ENCODE measurements around the gene CALHM5.

Gene CALHM5

DNA sequence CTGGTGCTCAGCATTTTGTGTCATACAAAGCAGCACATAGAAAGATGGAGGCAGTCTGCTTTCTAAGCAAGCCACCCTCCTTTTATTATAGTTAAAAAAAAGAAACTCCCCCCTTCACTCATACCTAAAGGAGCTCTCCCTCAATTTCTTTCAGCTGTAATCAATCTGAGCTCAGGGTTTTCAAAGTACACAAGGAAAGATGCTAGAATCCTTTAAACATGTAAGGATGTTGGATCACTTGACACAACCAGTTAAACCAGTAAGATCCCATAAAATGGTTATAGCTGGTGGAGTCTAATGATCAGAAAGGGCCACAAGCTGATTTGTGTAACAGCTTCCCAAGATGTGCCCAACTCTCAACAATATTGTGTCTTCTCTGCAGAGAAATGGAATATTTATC, 42.0 kb downstream of the CALHM5 start, which contains the start of gene CALHM4:
Gene CALHM4, plus strand, starts transcription at position 301 of the 400 bp plus-strand sequence. Its CDS starts 43 bp downstream, at position 344.
- FAIRE-seq = no peak

DNA sequence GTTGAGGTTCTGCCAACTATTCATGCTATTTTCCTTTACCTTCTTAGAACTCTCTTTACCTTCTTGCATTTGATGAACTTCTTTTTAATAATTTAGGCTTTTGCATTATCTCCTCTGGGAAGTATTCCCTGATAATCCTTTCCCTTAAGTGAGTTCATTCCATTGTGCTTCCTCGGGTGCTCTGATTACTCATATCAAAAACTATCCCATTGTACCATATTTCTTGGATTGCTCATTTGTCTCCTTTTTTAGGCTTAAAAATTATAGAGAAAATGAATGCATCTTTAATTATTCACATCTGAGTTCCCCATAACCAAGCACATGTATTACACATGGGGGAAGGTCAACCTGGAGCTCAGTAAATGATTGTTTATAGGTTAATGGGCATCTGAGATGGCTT, 44.6 kb downstream of the CALHM5 start:
- FAIRE-seq = no peak

DNA sequence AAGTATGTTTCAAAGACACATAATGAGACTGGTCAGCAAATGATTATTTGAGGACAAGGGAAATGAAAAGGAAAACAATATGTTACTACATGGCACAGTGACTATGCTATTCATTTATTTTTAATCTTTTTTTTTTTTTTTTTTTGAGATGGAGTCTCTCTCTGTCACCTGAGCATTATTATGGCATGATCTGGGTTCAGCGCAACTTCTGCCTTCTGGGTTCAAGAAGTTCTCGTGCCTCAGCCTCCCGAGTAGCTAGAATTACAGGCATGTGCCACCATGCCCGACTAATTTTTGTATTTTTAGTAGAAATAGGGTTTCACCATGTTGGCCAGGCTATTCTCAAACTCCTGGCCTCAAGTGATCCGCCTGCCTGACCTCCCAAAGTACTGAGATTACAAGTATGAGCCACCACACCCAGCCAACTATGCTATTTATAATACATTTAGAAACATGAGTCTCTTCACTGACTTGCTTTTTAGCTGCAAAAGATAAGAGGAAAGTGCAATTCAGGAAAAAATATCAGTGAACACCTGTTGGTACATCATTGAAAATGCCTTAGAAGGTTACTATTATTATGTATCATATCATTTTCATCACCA, 45.5 kb downstream of the CALHM5 start:
- no peak for FAIRE-seq

DNA sequence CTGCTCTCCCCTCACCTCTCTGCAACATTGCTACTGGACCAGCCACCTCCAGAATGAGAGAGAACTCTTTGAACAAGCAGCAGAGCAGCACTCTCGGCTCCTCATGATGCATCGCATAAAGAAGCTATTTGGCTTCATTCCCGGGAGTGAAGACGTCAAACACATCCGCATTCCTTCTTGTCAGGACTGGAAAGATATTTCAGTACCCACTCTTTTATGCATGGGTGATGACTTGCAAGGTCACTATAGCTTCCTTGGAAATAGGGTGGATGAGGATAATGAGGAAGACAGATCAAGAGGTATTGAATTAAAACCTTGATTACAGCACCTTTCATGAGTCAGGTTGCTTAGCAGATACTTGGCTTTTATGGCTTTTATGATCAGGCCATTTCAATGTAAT, 46.5 kb downstream of the CALHM5 start:
- no peak for FAIRE-seq

DNA sequence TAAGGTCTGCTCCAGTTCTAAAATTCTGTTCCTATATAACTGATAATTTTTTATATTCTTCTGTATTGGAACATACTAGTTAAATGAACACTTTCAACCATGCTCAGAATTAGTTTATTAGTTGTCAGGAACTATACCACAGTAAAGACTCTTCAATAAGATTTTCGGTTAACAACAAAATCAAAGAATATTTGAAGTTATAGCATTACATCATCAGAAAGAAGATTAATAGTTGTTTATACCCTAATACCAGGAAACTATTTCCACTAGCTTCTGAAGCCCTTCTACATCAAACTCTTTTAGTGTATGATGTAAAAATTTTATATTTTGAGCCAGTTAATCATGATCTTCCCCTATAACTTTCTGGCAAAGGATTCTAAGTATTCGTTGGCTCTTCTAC, 48.7 kb downstream of the CALHM5 start:
- FAIRE-seq = no peak

DNA sequence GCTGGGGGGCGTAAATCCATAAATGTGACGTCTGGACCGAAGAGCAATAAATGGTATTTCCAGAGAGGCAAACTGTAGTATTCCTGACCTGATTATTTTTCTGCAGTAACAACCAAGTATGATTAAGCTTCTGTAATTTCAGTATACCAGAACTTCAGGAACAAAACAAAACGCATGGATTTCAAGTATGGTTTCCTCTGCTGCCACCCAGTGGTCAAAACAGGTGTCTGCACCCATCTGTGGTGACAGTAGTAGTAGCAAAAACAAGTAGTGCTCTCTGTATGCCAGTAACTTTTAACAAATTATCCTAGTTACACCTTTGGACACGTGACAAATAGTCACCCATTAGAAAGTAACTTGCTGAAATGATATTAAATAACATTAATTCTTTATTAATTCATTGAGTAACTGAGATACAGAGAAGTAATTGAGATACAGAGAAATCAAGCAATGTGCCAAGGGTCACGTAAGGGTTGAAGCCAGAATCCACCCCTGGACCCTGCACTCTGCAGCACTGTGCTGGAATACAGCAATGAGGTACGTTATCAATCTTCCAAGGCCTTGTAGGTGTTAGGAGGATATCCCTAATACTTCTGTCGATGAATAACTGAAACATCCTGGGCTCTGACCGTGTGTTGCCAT, 50.1 kb downstream of the CALHM5 start:
- FAIRE-seq = peak; percentile 88

DNA sequence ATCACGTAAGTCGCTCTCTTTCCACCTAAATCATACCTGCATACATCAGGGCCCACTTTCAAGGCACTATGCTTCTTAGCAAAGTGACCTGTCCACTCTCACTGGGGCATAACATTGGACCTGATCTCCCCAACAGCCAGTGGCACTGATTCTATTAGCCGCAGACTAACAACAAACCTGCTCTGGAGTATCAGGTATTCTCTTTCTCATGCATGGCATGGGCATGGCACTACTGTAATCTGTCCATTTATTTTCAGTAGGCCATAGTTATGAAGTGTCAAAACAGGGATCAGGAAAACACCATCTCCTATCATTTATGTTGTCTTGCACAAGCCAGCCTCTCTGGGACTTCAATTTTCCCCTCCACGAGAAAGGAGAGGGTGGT, 50.6 kb downstream of the CALHM5 start:
- no peak for FAIRE-seq

DNA sequence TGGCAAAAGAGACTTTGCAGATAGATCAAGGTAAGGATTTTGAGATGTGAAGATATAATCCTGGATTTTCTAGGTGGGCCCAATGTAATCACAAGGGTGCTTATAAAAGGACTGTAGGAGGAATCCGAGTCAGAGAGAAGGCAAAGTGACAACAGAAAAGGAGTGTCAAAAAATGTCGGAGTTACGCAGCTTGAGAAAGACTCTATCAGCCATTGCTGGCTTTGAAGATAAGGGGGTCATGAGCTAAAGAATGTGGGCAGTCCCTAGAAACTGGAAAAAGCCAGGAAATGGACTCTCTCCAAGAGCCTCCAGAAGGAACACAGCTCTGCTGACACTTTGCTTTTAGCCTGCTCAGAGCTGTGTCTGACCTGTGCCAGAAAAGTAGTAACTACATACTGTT, 51.2 kb downstream of the CALHM5 start:
- no peak for FAIRE-seq

DNA sequence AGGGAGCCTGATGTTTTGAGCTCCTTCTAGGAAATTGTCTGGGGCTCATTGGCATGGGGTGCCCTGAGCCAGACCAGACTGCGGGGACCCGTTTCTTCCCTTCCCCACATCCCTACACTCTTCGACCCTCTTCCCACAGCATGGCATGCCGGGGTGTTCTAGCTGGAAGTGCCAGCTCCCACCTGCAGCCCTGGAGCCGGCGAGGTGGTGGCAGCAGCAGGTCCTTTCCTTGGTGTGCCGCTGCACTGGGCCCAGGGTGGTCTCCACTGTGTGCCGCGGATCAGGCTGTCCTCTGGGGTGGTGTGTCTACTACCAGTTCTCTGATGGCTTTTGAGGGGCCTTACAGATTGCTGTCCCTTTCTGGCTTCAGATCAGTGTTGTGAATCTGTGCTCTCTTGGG, 52.4 kb downstream of the CALHM5 start:
- FAIRE-seq = no peak

DNA sequence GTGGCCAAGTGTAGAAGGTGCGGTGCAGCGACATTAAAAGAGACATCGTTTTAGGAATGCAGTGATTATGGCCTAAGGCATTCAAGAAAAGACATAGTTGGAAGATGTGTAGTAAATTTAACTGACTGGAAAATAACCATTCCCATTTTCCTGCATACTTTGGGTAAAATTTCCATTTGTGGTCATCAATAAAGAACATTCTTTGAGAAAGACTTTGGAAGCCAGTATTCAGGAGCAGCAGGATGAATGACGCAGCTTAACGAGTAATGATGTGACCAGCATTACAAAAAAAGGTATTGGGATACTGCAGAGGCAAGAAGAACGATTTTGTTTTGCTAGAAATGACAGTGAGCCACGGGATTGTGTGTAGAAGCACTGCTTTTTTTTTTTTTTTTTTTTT, 52.9 kb downstream of the CALHM5 start:
- no peak for FAIRE-seq

DNA sequence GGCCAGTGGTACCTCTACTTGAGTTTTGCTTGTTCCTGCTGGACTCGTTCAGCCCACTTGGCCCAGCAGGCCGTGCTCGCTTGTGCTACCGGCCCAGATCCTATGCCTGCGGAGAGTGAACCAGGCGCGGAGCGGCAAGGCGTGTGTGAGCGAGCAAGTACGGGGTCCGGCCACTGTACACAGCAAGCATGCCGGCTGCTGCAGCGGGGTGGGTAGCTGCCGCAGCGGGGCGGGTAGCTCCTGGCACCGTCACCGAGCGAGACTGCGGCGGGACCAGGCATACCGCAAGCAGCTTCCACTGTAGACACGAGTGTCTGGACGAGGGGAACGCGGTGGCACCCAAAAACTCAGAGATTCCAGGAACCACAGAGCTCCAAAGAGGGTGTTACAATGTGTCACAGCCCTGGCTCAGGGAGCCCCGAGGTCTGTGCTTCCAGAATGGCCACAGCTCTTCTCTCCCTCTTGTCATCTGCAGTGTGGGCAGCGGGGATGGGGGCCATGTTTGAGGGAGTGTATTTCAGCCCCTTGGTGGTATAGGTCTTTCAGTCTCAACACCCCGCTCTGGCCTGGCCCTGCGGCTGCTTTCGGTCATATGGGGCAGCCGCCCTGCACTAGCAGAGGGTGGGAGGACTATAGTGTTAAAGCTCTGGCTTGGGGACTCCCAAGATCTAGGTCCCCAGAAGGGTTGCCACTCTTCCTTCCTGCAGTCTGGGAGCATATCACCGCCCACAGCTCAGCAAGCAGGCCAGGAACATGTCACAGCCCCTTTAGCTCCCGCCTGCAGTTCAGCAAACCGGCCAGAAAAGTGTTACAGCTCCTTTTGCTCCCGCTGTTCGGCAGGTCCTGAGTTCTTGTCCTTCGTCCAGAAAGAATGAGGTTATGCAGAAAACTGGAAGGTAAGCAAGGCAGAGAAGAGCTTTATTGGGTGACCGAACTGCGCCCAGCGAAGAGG, 53.8 kb downstream of the CALHM5 start:
- no peak for FAIRE-seq

DNA sequence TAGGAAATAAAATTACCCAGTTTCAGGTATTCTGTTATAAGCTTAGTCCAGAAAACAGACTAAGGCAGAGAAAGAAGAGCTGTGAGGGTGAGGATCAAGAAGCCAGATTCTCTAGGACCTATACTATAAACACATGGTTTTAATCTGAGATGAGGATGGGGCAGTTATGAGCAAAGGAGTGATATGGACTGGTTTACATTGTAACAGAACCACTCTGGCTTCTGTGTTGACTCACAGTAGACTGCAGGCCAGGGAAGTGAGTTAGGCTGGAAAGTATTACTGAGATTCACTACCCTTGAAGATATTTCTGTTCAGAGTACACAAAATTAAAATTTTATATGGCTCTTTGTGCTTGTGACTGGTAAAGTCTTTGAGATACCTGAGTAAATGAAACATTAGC, 56.7 kb downstream of the CALHM5 start:
- FAIRE-seq = no peak

DNA sequence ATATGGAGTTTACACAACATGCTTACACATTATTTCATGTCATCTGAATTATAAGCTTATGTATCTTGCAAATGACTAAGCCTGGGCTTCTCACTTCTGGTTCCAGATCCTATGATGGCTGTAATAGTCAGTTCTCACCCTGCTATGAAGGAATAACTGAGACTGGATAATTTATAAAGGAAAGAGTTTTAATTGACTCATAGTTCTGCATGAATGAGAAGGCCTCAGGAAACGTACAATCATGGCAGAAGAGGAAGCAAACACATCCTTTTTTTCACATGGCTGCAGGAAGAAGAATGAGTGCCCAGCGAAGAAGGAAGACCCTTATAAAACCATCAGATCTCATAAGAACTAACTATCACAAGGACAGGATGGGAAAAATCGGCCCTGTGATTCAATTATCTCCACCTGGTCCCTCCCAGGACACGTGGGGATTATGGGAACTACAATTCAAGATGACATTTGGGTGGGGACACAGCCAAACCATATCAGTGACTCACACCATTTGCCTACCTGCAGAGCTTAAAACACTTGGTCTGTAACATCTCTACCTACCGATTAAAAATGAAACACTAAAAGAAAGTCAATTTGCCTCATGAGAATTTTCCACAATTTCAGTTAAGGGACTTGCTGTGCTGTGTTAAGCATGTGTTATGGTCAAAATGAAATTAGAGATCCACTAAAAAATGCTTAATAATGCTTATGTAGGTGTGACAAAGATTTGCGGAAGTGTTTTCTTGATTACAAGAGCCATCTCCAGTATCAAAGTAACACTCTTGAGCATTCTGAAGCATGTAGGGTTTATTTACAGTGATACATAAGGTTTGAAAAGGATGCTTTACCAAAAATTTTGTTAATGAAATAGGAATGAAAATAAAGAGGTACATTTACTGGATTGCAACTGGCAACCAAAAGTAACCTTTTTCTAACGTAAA, 57.6 kb downstream of the CALHM5 start:
- FAIRE-seq = no peak

DNA sequence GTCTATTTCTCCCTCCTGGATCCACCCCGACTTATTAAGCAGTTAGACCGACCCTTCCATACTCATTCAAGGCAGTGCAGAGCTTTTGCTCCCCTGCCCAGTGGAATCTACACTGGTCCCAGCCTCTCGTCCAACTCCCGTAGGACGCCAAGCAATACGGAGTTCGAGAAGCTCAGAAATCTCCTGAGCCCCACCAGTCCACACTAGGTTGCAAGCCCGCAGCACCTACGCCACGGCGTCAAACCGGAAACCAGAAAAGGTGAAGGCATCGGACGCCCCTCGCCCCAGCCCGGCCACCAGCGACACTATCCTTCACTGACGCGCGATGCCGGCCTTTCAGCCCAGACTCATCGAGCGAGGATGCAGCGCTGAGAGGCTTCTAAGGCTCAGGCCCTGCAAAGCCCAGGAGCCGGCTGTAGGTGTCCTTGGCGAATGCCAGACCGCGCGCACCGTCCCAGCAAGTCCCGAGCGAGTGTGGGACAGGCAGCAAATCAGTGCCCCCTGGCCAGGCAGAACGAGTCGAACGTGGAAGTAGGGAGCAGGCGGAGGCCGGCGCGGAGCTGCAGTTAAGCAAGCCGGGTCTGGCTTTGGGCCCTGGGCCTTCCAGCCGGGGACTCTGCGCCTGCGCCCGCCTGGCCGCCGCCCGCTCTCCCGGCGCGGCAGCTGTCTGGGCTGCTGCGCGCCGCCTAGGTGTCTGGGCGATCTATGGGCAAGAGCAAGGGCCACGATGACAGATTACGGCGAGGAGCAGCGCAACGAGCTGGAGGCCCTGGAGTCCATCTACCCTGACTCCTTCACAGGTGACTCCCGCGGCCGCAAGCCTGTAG, 59.6 kb downstream of the CALHM5 start, which contains the start of gene RWDD1:
Gene RWDD1, plus strand, starts transcription at position 649 of the 827 bp plus-strand sequence. Its CDS starts 79 bp downstream, at position 728.
- peak; percentile 85 for FAIRE-seq

DNA sequence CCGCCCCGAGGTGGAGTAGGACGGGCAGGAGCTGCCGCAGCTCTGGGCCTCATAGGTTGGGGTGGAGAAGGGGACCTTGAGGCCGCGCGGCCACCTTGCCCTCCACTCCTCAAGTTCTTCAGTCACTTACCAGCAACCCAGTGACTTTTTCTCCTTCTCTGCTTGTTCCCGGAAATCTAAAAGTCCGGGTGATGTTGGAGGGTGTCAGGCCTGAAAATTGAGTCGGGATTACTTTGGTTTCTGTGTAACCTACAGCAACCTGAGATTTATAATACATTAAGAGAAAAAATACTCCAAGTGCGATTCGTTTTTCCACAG, 60.2 kb downstream of the CALHM5 start:
- no peak for FAIRE-seq

DNA sequence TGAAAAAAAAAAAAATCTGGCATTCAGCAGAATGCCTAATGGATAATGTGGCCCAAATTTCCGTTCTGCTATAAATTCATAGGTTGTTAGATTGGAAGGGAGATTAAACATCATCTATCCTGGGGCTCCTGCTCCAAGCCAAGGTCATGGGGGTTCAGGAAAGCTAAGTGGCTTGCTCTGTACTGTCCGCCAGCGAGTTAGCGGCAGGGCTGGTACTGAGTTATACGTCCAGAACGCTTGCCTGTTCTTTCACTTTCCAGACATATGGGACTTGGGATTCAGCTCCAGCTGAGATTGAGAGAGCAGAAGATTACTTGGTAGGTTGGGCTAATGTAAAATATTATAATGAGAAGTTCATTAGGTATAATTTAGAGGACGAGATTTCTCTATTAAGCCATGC, 60.7 kb downstream of the CALHM5 start:
- FAIRE-seq = no peak

Measured in endometrium (tissue), 2 donors.